T-helper 17 cell (primary cell): ENCODE results near the gene ANKS1A. TPM values are rescaled to one million over a fixed set of nuclear protein-coding genes. Genes with fewer than 3 reads are reported as not detected.
A peak's percentile ranks its signal among the peaks of the same experiment; 100 is the strongest.

Experiments used
- ATAC-seq: fragments of 150-1000 bp; cut with Tn5 transposase; 2 replicates; pipeline ENCODE4 v1.10.0; 2021; ENCODE audit warnings: mild to moderate bottlenecking, moderate library complexity
- DNase-seq, 3 donors: peaks; one replicate each; pipeline versions ENCODE4 v3.0.0 to v3.0.0-alpha.2; 2020 to 2021
- H3K9me3 ChIP-seq: one replicate; pipeline ENCODE4 v1.7.0; 2013; ENCODE audit warnings: low read length, mild to moderate bottlenecking; ENCODE audit not compliant: control insufficient read depth, poor library complexity, severe bottlenecking
- H3K27ac Mint-ChIP-seq: one replicate; pipeline ENCODE4 v1.8.0; 2022; ENCODE audit warnings: mild to moderate bottlenecking, moderate library complexity, mixed read lengths
- H3K27me3 Mint-ChIP-seq: one replicate; pipeline ENCODE4 v1.8.0; 2022; ENCODE audit warnings: mixed read lengths
- H3K36me3 Mint-ChIP-seq: one replicate; pipeline ENCODE4 v1.8.0; 2022; ENCODE audit warnings: low read depth, mixed read lengths
- H3K4me1 Mint-ChIP-seq: one replicate; pipeline ENCODE4 v1.8.0; 2022; ENCODE audit warnings: mild to moderate bottlenecking, mixed read lengths
- H3K4me3 Mint-ChIP-seq: one replicate; pipeline ENCODE4 v1.8.0; 2022; ENCODE audit warnings: mild to moderate bottlenecking, moderate library complexity, mixed read lengths
- total RNA-seq, 4 donors: library from RNA in 2 of 4; stranded (reverse) in 2 of 4; gene quantifications; one replicate each; pipeline ENCODE4 v1.2.3 and lab custom pipeline; 2022 to 2026

The ANKS1A gene
- total RNA-seq, 2 donors from 2014 or later: 9.6 to 10.0 TPM

GRCh38 chr6:35021004-35021403 is 131.9 kb downstream of the ANKS1A start:
- no peak overlapping the region for H3K4me3 Mint-ChIP-seq
- H3K27ac Mint-ChIP-seq: no peak overlapping the region
- no peaks in the 10 kb centered on the region for H3K27me3 Mint-ChIP-seq
- H3K36me3 Mint-ChIP-seq: peaks cover 11% of the 10 kb centered on the region
- no peak for ATAC-seq
- no peak for DNase-seq
- H3K4me1 Mint-ChIP-seq: peaks cover 8% of the 10 kb centered on the region
- H3K9me3 ChIP-seq: no peaks in the 10 kb centered on the region

GRCh38 chr6:35023091-35024000 is 134.3 kb downstream of the ANKS1A start:
- H3K9me3 ChIP-seq: no peaks in the 10 kb centered on the region
- H3K27me3 Mint-ChIP-seq: no peaks in the 10 kb centered on the region
- DNase-seq: no peak
- peaks cover 15% of the 10 kb centered on the region for H3K36me3 Mint-ChIP-seq
- no peak for ATAC-seq
- no peak overlapping the region for H3K27ac Mint-ChIP-seq
- H3K4me1 Mint-ChIP-seq: peaks cover 11% of the 10 kb centered on the region
- no peak overlapping the region for H3K4me3 Mint-ChIP-seq

- ATAC-seq (no peak), DNase-seq (no peak)
- Mint-ChIP-seq H3K27me3 (no peaks in the 10 kb centered on the region), H3K4me3 (no peak overlapping the region), H3K4me1 (peaks cover 7% of the 10 kb centered on the region), H3K36me3 (peaks cover 9% of the 10 kb centered on the region), H3K27ac (peak overlapping the region; percentile 51)
- no peaks in the 10 kb centered on the region for H3K9me3 ChIP-seq
These were observed 135.5 kb downstream of the ANKS1A start for GRCh38 chr6:35024551-35025054.

- DNase-seq: no peak
- Mint-ChIP-seq H3K27me3 (no peaks in the 10 kb centered on the region), H3K4me1 (peaks cover 7% of the 10 kb centered on the region), H3K27ac (peak overlapping the region; percentile 19), H3K4me3 (no peak overlapping the region), H3K36me3 (peaks cover 7% of the 10 kb centered on the region)
- H3K9me3 ChIP-seq: no peaks in the 10 kb centered on the region
- ATAC-seq: no peak
These were observed 136.5 kb downstream of the ANKS1A start for GRCh38 chr6:35025232-35026188.

- no peaks in the 10 kb centered on the region for H3K9me3 ChIP-seq
- peaks cover 15% of the 10 kb centered on the region for H3K36me3 Mint-ChIP-seq
- H3K27me3 Mint-ChIP-seq: no peaks in the 10 kb centered on the region
- no peak overlapping the region for H3K4me3 Mint-ChIP-seq
- peaks cover 9% of the 10 kb centered on the region for H3K4me1 Mint-ChIP-seq
- no peak overlapping the region for H3K27ac Mint-ChIP-seq
- ATAC-seq (no peak), DNase-seq (no peak)
These were observed 137.6 kb downstream of the ANKS1A start for GRCh38 chr6:35026434-35027222.

GRCh38 chr6:35027807-35028206 is 138.8 kb downstream of the ANKS1A start:
- DNase-seq (no peak), ATAC-seq (no peak)
- no peak overlapping the region for H3K4me3 Mint-ChIP-seq
- H3K27me3 Mint-ChIP-seq: no peaks in the 10 kb centered on the region
- peak overlapping the region; percentile 19 for H3K27ac Mint-ChIP-seq
- H3K9me3 ChIP-seq: no peaks in the 10 kb centered on the region
- H3K36me3 Mint-ChIP-seq: peaks cover 14% of the 10 kb centered on the region
- peaks cover 9% of the 10 kb centered on the region for H3K4me1 Mint-ChIP-seq

- peaks cover 14% of the 10 kb centered on the region for H3K36me3 Mint-ChIP-seq
- H3K9me3 ChIP-seq: no peaks in the 10 kb centered on the region
- DNase-seq (no peak), ATAC-seq (no peak)
- H3K27me3 Mint-ChIP-seq: no peaks in the 10 kb centered on the region
- no peak overlapping the region for H3K4me3 Mint-ChIP-seq
- no peak overlapping the region for H3K27ac Mint-ChIP-seq
- peaks cover 9% of the 10 kb centered on the region for H3K4me1 Mint-ChIP-seq
These were observed 140.0 kb downstream of the ANKS1A start for GRCh38 chr6:35028781-35029769.

GRCh38 chr6:35030099-35030498 is 141.0 kb downstream of the ANKS1A start:
- ATAC-seq (no peak), DNase-seq (no peak)
- peaks cover 9% of the 10 kb centered on the region for H3K4me1 Mint-ChIP-seq

GRCh38 chr6:35031611-35032529 is 142.8 kb downstream of the ANKS1A start:
- Mint-ChIP-seq H3K4me3 (no peak overlapping the region), H3K4me1 (peaks cover 3% of the 10 kb centered on the region), H3K36me3 (peaks cover 11% of the 10 kb centered on the region), H3K27ac (no peak overlapping the region), H3K27me3 (no peaks in the 10 kb centered on the region)
- H3K9me3 ChIP-seq: no peaks in the 10 kb centered on the region
- ATAC-seq (no peak), DNase-seq (no peak)

More at GRCh38 chr6:35030099-35030498, 141.0 kb downstream of the ANKS1A start:
- peaks cover 14% of the 10 kb centered on the region for H3K36me3 Mint-ChIP-seq
- H3K4me3 Mint-ChIP-seq: no peak overlapping the region
- H3K9me3 ChIP-seq: no peaks in the 10 kb centered on the region
- no peak overlapping the region for H3K27ac Mint-ChIP-seq
- no peaks in the 10 kb centered on the region for H3K27me3 Mint-ChIP-seq

- peaks cover 10% of the 10 kb centered on the region for H3K36me3 Mint-ChIP-seq
- ATAC-seq (no peak), DNase-seq (no peak)
- H3K4me3 Mint-ChIP-seq: no peak overlapping the region
- no peak overlapping the region for H3K27ac Mint-ChIP-seq
- H3K4me1 Mint-ChIP-seq: peaks cover 4% of the 10 kb centered on the region
- no peaks in the 10 kb centered on the region for H3K9me3 ChIP-seq
- H3K27me3 Mint-ChIP-seq: no peaks in the 10 kb centered on the region
These were observed 144.6 kb downstream of the ANKS1A start for GRCh38 chr6:35033683-35034082.
